ENCODE data around the gene OCRL. TPM values are rescaled to one million over a fixed set of nuclear protein-coding genes. Genes with fewer than 3 reads are reported as not detected.

OCRL gene
- polyA plus RNA-seq, 1 of the 3 experiments (the other 2 are of a cell fraction): 18.6 TPM

DNA sequence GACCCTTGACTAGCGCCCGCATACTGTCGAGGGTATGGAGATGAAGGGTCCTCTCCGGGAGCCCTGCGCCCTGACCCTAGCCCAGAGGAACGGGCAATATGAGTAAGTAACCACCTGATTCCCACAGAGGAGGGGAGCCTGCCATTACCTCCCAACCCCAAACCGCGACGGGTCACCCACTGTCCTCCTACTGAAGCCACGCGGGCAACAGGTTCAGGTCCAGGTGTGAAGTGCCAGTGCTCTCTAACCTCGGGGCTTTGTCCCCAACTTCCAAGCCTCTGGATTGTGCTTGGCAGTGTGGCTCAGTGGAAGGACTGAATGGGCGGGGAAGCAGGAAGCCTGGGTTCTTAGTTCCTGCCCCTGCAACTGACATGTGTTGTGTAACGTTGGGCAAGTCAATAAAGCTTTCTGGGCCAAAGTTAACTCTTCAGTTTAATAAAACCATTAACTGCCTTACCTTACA lies 694 bp downstream of the OCRL start:
- POLR2A ChIA-PET: no interaction called here
- CTCF ChIA-PET: interaction anchor here (0.5 to 1.4 kb wide), 11 partner anchors 11 to 61 kb away, joined by 3 to 7 read pairs (median 3); no protein-coding TSS in a partner anchor

More for the DNA sequence above, 694 bp downstream of the OCRL start:
- no peaks in the 10 kb centered on the region for H3F3A ChIP-seq (replicated peaks; ENCODE audit: insufficient read depth)
- H3K4me2 ChIP-seq: peak overlapping the region; percentile 85
- no peaks in the 10 kb centered on the region for H3K9me3 ChIP-seq
- H4K20me1 ChIP-seq (ENCODE audit: insufficient read depth): no peaks in the 10 kb centered on the region
- H3K79me2 ChIP-seq (ENCODE audit: insufficient read depth): peaks cover 11% of the 10 kb centered on the region; the same call in 1 of the 2 replicates
- DNase-seq: no peak
- H3K4me1 ChIP-seq (ENCODE audit: control insufficient read depth in 1 of 2, insufficient read depth in 2 of 2, low read depth in 1 of 2, low read length in 1 of 2): peaks cover 0 to 8% of the 10 kb centered on the region in 2 experiments; a peak in 1 of 4 replicates
- H3K36me3 ChIP-seq (replicated peaks in 1 of 2; ENCODE audit: control insufficient read depth in 1 of 2, insufficient read depth in 2 of 2, low read length in 1 of 2): peaks cover 0 to 20% of the 10 kb centered on the region in 2 experiments
- 14% methylated on average over 10 of the region's 14 CpGs for WGBS (ENCODE audit: low lambda C conversion rate)
- H3K27me3 ChIP-seq (ENCODE audit: insufficient read depth): no peaks in the 10 kb centered on the region
- no peak overlapping the region; a peak in 1 of 4 replicates for H3K27ac ChIP-seq (ENCODE audit: low read depth in 2 of 2, low read length in 1 of 2)
- H2AFZ ChIP-seq (ENCODE audit: low read depth): peak overlapping the region; percentile 85
- TF ChIP-seq NFIC (IDR thresholded peaks at IDR 0.05; ENCODE audit: borderline replicate concordance) (no peak), MEF2A (IDR thresholded peaks at IDR 0.05; ENCODE audit: borderline replicate concordance, low read depth) (no peak), EP300 (IDR thresholded peaks at IDR 0.05; ENCODE audit: borderline replicate concordance in 1 of 2, low read depth in 1 of 2, low read length in 1 of 2) (no peak), GABPA (IDR thresholded peaks at IDR 0.05; ENCODE audit: low read depth) (no peak), EZH2phosphoT487 (IDR thresholded peaks at IDR 0.05; ENCODE audit: borderline replicate concordance, low read depth) (no peak), SIN3A (IDR thresholded peaks at IDR 0.05; ENCODE audit: borderline replicate concordance, low read depth, low read length) (no peak), RAD21 (IDR thresholded peaks at IDR 0.05; ENCODE audit: low read length) (no peak), RXRA (IDR thresholded peaks at IDR 0.05; ENCODE audit: borderline replicate concordance, low read depth) (no peak), REST (IDR thresholded peaks at IDR 0.05; ENCODE audit: low read depth, low read length) (no peak), MXI1 (IDR thresholded peaks at IDR 0.05; ENCODE audit: low read depth, low read length) (no peak), YY1 (IDR thresholded peaks at IDR 0.05; ENCODE audit: low read depth) (no peak), NRF1 (IDR thresholded peaks at IDR 0.05; ENCODE audit: low read depth, low read length) (no peak), TEAD4 (IDR thresholded peaks at IDR 0.05; ENCODE audit: borderline replicate concordance, insufficient read depth) (no peak), SMC3 (IDR thresholded peaks at IDR 0.05; ENCODE audit: low read depth, low read length) (no peak), JUND (IDR thresholded peaks at IDR 0.05) (no peak), USF2 (IDR thresholded peaks at IDR 0.05; ENCODE audit: borderline replicate concordance, low read depth, low read length) (no peak), TAF1 (IDR thresholded peaks at IDR 0.05; ENCODE audit: borderline replicate concordance, low read depth, low read length) (no peak), CTCF (IDR thresholded peaks at IDR 0.05) (no peak)
- H3K4me3 ChIP-seq (ENCODE audit: low read depth in 2 of 2, low read length in 1 of 2): peak overlapping the region; percentile 68 to 84
- no peaks in the 10 kb centered on the region for H3K9me2 ChIP-seq
- peak overlapping the region; percentile 32; the same call in 1 of the 2 replicates for H3K9ac ChIP-seq

All from SK-N-SH (cell line).